Erythroblast (primary cell): ENCODE data around the gene CYFIP1.

Experiments used
- GATA1 ChIP-seq: IDR thresholded peaks from 2 replicates; pipeline ENCODE4 v1.6.1; 2011; ENCODE audit warnings: low read depth, mild to moderate bottlenecking, control low read depth, low read length, moderate library complexity
- POLR2A ChIP-seq: IDR thresholded peaks from 2 replicates; pipeline ENCODE4 v1.6.1; 2011; ENCODE audit warnings: mild to moderate bottlenecking, low read length

GRCh38 chr15:22942306-22942855, 37.8 kb downstream of the CYFIP1 start:
- no peak for TF ChIP-seq POLR2A
- no peak for TF ChIP-seq GATA1
